GM18505 (cell line): ENCODE results near the gene C17orf58.
"Not testable (repeated sequence)": the region's sequence is repeated elsewhere in the genome, so short reads cannot be mapped to it uniquely, and the experiment has no call there.

Experiments used
- ATAC-seq: cut with Tn5 transposase; IDR thresholded peaks from one replicate; pipeline ENCODE4 v1.9.1; 2021; ENCODE audit not compliant: unreplicated experiment
- POLR2A ChIP-seq: IDR thresholded peaks from 4 replicates; pipeline ENCODE4 v1.6.1; 2011; ENCODE audit warnings: borderline replicate concordance; ENCODE audit not compliant: insufficient read depth, insufficient read length; ENCODE audit errors: extremely low read depth

C17orf58 gene

DNA sequence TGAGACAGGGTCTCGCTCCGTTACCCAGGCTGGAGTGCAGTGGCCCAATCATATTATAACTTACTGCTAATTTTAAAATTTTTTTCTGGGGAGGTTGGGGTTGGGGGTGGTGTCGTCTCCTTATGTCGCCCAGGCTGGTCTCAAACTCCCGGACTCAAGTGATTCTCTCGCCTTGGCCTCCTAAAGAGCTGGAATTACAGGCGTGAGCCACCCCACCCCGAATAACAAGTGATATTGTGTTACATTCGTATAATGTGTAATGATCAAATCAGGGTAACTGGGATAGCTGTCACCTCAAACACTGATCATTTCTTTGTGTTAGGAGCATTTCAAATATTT is 23.0 kb upstream of the C17orf58 start:
- no peak for TF ChIP-seq POLR2A
- no peak for ATAC-seq

DNA sequence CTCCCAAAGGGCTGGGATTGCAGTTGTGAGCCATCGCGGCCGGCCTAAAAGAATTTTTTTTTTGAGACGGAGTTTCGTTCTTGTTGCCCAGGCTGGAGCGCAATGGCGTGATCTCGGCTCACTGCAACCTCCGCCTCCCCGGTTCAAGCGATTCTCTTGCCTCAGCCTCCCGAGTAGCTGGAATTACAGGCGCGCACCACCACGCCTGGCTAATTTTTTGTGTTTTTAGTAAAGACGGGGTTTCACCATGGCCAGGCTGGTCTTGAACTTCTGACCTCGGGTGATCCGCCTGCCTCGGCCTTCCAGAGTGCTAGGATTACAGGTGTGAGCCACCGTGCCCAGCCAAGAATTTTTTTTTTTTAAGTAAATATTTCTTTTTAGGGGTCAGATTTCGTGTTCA is 22.2 kb upstream of the C17orf58 start:
- not testable (repeated sequence) for ATAC-seq

DNA sequence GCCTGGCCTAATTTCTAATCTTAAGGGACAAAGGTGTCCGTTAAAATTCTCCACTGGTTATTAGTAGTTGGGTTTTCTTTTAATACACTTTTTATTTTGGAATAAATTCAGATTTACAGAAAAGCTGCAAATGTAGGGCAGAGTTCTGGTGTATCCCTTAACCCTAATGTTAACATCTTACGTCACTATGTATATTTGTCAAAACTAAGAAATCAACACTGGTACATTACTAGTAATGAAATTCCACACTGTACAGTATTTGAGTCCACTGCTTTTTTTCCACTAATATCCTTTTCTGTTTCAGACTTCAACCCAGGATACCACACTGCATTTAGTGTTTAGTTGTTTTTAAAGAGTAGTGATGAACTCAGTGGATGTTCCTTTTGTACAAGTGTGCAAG is 20.6 kb upstream of the C17orf58 start:
- no peak for TF ChIP-seq POLR2A
- no peak for ATAC-seq

DNA sequence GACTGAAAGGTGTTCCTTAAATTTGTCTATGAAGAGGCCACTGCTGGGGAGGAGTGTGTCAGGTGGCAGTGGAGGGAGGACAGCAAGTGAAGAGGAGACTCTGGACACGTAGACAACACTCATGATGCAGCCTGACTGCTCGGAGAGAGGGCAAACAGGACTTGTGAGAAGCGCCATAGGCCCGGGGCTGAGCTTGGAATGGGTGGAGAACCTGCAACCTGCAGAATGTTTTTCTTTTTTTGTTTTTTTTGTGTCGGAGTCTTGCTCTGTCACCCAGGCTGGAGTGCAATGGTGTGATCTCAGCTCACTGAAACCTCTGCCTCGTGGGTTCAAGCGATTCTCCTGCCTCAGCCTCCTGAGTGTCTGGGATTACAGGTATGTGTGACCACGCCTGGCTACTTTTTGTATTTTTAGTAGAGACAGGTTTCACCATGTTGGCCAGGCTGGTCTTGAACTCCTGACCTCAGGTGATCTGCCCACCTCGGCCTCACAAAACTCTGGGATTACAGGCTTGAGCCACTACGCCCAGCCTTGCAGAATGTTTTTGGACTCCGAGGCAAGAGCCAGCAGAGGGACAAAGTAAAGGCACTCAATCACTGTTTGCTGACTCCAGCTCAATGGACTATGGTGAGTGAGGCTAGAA is 18.9 kb upstream of the C17orf58 start:
- ATAC-seq: no peak

GRCh38 chr17:68013385-68013784 is 17.1 kb upstream of the C17orf58 start:
- no peak for ATAC-seq
- TF ChIP-seq POLR2A: no peak

More for the DNA sequence above, 18.9 kb upstream of the C17orf58 start:
- TF ChIP-seq POLR2A: no peak

DNA sequence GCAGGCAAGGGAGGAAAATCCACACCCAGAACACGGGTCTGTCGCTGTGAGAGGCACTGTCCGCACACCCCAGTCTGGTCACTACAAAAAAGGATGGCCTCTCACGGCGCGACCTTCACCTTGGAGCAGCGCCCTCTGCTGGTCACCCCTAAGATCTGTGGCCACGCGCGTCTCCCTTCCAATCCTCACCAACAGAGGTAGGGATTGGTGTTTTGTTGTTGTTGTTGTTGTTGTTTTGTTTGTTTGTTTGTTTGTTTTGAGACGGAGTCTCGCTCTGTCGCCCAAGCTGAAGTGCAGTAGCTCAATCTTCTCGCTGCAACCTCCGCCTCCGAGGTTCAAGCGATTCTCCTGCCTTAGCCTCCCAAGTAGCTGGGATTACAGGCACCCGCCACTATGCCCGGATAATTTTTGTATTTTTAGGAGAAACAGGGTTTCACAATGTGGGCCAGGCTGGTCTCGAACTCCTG is 15.0 kb upstream of the C17orf58 start:
- TF ChIP-seq POLR2A: no peak
- no peak for ATAC-seq

DNA sequence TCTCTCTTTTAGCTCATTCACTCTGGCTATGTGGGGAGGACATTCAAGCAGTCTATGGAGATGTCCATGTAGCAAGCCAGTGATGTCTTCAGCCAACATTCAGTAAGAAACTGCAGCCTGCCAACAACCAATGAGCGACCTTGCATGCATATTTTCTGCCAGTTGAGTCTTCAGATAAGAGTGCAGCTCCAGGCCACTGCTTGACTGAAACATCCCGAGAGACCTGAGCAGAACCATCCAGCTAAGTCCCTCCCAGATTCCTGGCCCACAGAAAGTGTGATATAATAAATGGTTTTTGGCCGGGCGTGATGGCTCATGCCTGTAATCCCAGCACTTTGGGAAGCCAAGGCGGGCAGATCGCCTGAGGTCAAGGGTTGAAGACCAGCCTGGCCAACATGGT is 10.5 kb upstream of the C17orf58 start:
- no peak for TF ChIP-seq POLR2A
- no peak for ATAC-seq

- no peak for TF ChIP-seq POLR2A
- no peak for ATAC-seq
Measured at GRCh38 chr17:68004201-68004600, 7.9 kb upstream of the C17orf58 start.

DNA sequence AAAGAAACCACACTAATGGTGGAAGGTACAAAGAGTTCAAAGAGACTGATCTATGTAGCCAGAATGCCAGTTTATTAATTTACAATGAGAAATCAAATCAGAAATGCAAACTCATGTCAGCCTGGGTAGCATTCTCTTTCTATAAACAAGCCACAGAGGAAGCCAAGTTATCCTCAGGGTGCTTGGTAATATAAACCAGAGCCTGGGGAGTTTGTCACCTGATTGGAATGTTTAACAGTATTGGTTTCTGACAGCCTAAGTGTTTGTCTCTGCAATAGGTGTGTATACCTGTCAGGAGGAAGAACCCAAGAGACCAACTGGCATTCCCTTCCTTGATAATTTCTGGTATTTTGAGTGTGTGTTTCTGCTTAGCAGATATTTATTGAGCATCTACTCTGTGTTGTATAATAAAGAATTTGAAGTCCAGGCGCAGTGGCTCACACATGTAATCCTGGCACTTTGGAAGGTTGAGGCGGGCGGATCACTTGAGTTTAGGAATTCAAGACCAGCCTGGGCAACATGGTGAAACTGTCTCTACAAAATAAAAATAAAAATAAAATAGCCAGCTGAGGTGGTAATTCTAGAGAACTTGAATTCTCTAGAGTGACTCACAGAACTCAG is 3.1 kb upstream of the C17orf58 start:
- no peak for ATAC-seq

DNA sequence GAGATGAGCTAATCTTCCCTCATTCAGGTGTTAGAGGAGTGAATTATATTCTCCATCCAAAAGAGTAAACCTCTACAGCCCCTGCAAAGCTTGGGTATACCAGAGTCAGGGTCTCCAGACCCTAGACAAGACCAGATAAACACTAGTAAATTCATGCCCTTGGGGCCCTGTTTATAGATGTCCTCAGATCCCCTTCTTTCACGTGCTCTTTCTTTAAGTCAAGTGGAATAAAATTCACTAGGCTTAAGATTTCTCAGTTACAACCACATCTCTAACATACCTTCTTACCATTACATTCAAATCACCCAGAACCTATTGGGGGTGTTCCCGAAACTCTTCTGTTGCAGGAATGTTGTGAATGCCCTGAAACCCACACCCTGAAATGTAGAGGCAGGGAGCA is 2.2 kb upstream of the C17orf58 start:
- TF ChIP-seq POLR2A: no peak
- no peak for ATAC-seq

More for the DNA sequence above, 3.1 kb upstream of the C17orf58 start:
- TF ChIP-seq POLR2A: no peak

DNA sequence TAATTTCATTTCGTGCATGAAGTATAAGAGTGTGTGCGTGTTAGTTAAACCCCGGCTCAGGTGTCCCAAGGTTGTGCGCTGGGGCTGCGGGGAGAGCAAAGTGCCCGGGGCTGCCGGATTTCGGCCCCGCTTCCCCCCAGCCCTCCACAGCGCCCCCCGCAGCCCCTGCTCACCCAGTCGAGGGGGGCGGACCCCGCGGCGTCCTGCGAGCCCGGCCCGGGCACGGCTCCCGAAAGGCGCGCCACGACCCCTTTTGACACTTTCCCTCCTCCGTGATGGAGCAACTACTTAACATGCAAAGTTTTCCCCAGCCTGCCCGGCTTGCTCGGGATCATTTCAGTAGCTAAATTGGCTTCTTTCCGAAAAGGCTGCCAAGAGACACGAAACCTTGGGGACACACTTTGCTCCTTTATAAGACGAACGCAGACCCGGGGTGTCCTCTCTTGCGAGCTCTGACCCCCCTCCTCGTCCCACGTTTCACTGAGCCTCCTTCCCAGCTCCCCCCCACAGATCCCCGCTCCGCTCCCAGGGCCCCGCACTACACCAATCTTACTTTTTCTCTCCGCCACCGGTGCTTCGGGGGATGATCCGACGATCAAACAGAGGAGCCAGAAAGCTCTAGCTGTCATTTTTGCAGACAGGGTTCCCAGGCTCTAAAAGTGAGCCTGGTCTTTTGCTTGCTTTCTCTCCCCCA is 552 bp downstream of the C17orf58 start:
- no peak for ATAC-seq
- TF ChIP-seq POLR2A: no peak

GRCh38 chr17:67994817-67995569 is 1.3 kb downstream of the C17orf58 start:
- ATAC-seq: no peak
- no peak for TF ChIP-seq POLR2A

DNA sequence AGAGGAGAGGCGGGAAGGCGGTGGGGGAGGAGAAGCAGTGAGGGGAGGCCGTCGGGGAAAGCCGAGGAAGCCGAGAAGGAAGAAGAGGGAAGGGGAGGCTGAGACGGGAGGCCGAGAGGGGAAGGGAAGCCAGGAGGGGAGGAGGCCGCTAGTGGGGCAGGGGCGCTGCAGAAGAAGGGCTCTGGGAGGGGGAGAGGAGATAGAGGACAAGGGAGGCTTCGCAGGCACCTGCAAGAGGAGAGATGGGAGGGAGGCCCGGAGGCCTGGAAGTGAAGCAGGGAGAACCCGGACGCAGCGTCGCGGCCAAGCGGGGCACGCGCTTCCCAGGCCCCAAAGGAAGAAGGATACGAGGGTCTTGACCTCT is 2.3 kb downstream of the C17orf58 start:
- TF ChIP-seq POLR2A: no peak
- ATAC-seq: peak; percentile 12
